Left kidney (tissue), 8 donors: ENCODE data around the gene SOCS3. TPM values are rescaled to one million over a fixed set of nuclear protein-coding genes. Genes with fewer than 3 reads are reported as not detected.

Experiments
- DNase-seq: peaks from one replicate; pipeline ENCODE4 v3.0.0-alpha.2; 2013
- long read RNA-seq, 8 donors: transcript quantifications; one replicate each; lab custom pipeline, GENCODE V29; 2026
- polyA plus RNA-seq: library from polyadenylated mRNA; unstranded; fragments of 120-200 nt; gene quantifications from one replicate; pipeline ENCODE4 v1.2.1, GENCODE V29; 2013; ENCODE audit not compliant: insufficient read length

SOCS3 gene
- polyA plus RNA-seq, result 12.1 TPM
- long read RNA-seq, donor 1, transcript SOCS3-201 (2 exons, 2,734 nt), result major isoform, 12 of 12 reads
- long read RNA-seq, donor 1, partial matches to known transcripts, result 0 of 12 reads
- long read RNA-seq, donor 1, other reads (novel, unspliced or antisense), result 0 of 12 reads
- long read RNA-seq, donor 2, partial matches to known transcripts, result 0 of 3 reads
- long read RNA-seq, donor 2, other reads (novel, unspliced or antisense), result 0 of 3 reads
- long read RNA-seq, donor 3, transcript SOCS3-201 (2 exons, 2,734 nt), result major isoform, 13 of 13 reads
- long read RNA-seq, donor 3, partial matches to known transcripts, result 0 of 13 reads
- long read RNA-seq, donor 3, other reads (novel, unspliced or antisense), result 0 of 13 reads
- long read RNA-seq, donor 4, result 0 reads
- long read RNA-seq, donor 5, transcript SOCS3-201 (2 exons, 2,734 nt), result major isoform, 27 of 27 reads
- long read RNA-seq, donor 5, partial matches to known transcripts, result 0 of 27 reads
- long read RNA-seq, donor 5, other reads (novel, unspliced or antisense), result 0 of 27 reads
- long read RNA-seq, donor 6, transcript SOCS3-201 (2 exons, 2,734 nt), result major isoform, 17 of 17 reads
- long read RNA-seq, donor 6, partial matches to known transcripts, result 0 of 17 reads
- long read RNA-seq, donor 6, other reads (novel, unspliced or antisense), result 0 of 17 reads
- long read RNA-seq, donor 7, transcript SOCS3-201 (2 exons, 2,734 nt), result major isoform, 13 of 13 reads
- long read RNA-seq, donor 7, partial matches to known transcripts, result 0 of 13 reads
- long read RNA-seq, donor 7, other reads (novel, unspliced or antisense), result 0 of 13 reads
- long read RNA-seq, donor 8, transcript SOCS3-201 (2 exons, 2,734 nt), result major isoform, 5 of 5 reads
- long read RNA-seq, donor 8, partial matches to known transcripts, result 0 of 5 reads
- long read RNA-seq, donor 8, other reads (novel, unspliced or antisense), result 0 of 5 reads

GRCh38 chr17:78359997-78360370 is at the start of gene SOCS3:
TSS of gene SOCS3 (minus strand) at chr17:78360077. CDS start at chr17:78359095, 982 bp downstream.
- DNase-seq, result peak; percentile 93

- DNase-seq, result no peak
These were observed 49.5 kb upstream of the SOCS3 start for GRCh38 chr17:78409191-78409928.

- no peak for DNase-seq
These were observed 48.7 kb upstream of the SOCS3 start for GRCh38 chr17:78408476-78409050.

- no peak for DNase-seq
These were observed 47.6 kb upstream of the SOCS3 start for GRCh38 chr17:78407387-78408000.

GRCh38 chr17:78406920-78407319 is 47.0 kb upstream of the SOCS3 start:
- no peak for DNase-seq

GRCh38 chr17:78406396-78406795 is 46.5 kb upstream of the SOCS3 start:
- DNase-seq, result no peak

- no peak for DNase-seq
These were observed 43.9 kb upstream of the SOCS3 start for GRCh38 chr17:78403822-78404221.

GRCh38 chr17:78401891-78402290 is 42.0 kb upstream of the SOCS3 start:
- DNase-seq, result no peak

- DNase-seq, result no peak
These were observed 41.4 kb upstream of the SOCS3 start for GRCh38 chr17:78401246-78401645.

- no peak for DNase-seq
These were observed 40.8 kb upstream of the SOCS3 start for GRCh38 chr17:78400581-78401240.

GRCh38 chr17:78399693-78400144 is 39.8 kb upstream of the SOCS3 start:
- DNase-seq, result no peak

- no peak for DNase-seq
These were observed 39.3 kb upstream of the SOCS3 start for GRCh38 chr17:78399028-78399692.

GRCh38 chr17:78398390-78398789 is 38.5 kb upstream of the SOCS3 start:
- no peak for DNase-seq

- no peak for DNase-seq
These were observed 37.8 kb upstream of the SOCS3 start for GRCh38 chr17:78397681-78398101.

GRCh38 chr17:78396441-78397337 is 36.8 kb upstream of the SOCS3 start:
- DNase-seq, result no peak

- no peak for DNase-seq
These were observed 35.3 kb upstream of the SOCS3 start for GRCh38 chr17:78395155-78395554.

GRCh38 chr17:78394209-78394608 is 34.3 kb upstream of the SOCS3 start:
- DNase-seq, result no peak

GRCh38 chr17:78393575-78393974 is 33.7 kb upstream of the SOCS3 start:
- DNase-seq, result no peak

GRCh38 chr17:78392295-78392694 is 32.4 kb upstream of the SOCS3 start:
- no peak for DNase-seq
